K562 (cell line): ENCODE measurements around the gene STEAP1B.
"Not testable (repeated sequence)": the region's sequence is repeated elsewhere in the genome, so short reads cannot be mapped to it uniquely, and the experiment has no call there.

Experiments used
- BRD4 ChIP-seq: fragments of 200-600 bp; sonication (generic); IDR thresholded peaks from 2 replicates; pipeline ENCODE4 v1.6.1; 2017; ENCODE audit warnings: inconsistent platforms
- CTCF ChIP-seq, 3 experiments: IDR thresholded peaks in 2 of 3; conservative IDR thresholded peaks in 1 of 3; 2 replicates each; pipeline ENCODE4 v1.5.1; 2011 to 2012; ENCODE audit warnings: low read length in 3 of 3, mild to moderate bottlenecking in 3 of 3, control low read depth in 2 of 3, improper control_type of control experiment in 1 of 3, inconsistent platforms in 1 of 3, low read depth in 1 of 3, mixed read lengths in 1 of 3, moderate library complexity in 1 of 3; ENCODE audit not compliant: insufficient read depth in 2 of 3
- GATA2 ChIP-seq: sonication (generic); formaldehyde crosslinking; IDR thresholded peaks from 2 replicates; pipeline ENCODE4 v1.4.0; 2020; ENCODE audit warnings: mild to moderate bottlenecking, missing genetic modification reagents
- JUNB ChIP-seq: fragments of 450-650 bp; formaldehyde crosslinking; conservative IDR thresholded peaks from 2 replicates; pipeline ENCODE4 v1.4.0; 2020; ENCODE audit warnings: mild to moderate bottlenecking
- LCOR ChIP-seq: sonication (generic); formaldehyde crosslinking; IDR thresholded peaks from 2 replicates; pipeline ENCODE4 v1.8.0; 2022; ENCODE audit warnings: mild to moderate bottlenecking, missing genetic modification reagents
- MAZ ChIP-seq, 2 experiments: fragments of 450-650 bp in 1 of 2; sonication (generic) in 1 of 2; formaldehyde crosslinking; IDR thresholded peaks in 1 of 2; conservative IDR thresholded peaks in 1 of 2; 2 replicates each; pipeline versions ENCODE4 v1.4.0 to v1.5.0; 2020; ENCODE audit warnings: mild to moderate bottlenecking in 1 of 2, missing genetic modification reagents in 1 of 2
- PBX2 ChIP-seq, 2 experiments: IDR thresholded peaks in 1 of 2; conservative IDR thresholded peaks in 1 of 2; 2 replicates each; pipeline ENCODE4 v1.6.1; 2016; ENCODE audit warnings: low read depth in 2 of 2, mild to moderate bottlenecking in 1 of 2, missing compliant biosample characterization in 1 of 2, missing genetic modification characterization in 1 of 2, moderate library complexity in 1 of 2
- POLR2A ChIP-seq: fragments of 450-650 bp; conservative IDR thresholded peaks from 2 replicates; pipeline ENCODE4 v1.6.1; 2016
- RBFOX2 ChIP-seq: fragments of 200-400 bp; formaldehyde crosslinking; IDR thresholded peaks from 2 replicates; pipeline ENCODE4 v1.6.1; 2017; ENCODE audit warnings: low read depth, mild to moderate bottlenecking, low read length, moderate library complexity
- SPI1 ChIP-seq: IDR thresholded peaks from 2 replicates; pipeline ENCODE4 v1.6.1; 2011; ENCODE audit warnings: low read depth, low read length, control low read depth, borderline replicate concordance
- ZBTB17 ChIP-seq: fragments of 450-650 bp; formaldehyde crosslinking; IDR thresholded peaks from 2 replicates; pipeline ENCODE4 v1.4.0; 2020; ENCODE audit warnings: mild to moderate bottlenecking
- ZNF24 ChIP-seq: fragments of 450-650 bp; IDR thresholded peaks from 2 replicates; pipeline ENCODE4 v1.6.1; 2016
- ZNF75A ChIP-seq: fragments of 450-650 bp; formaldehyde crosslinking; IDR thresholded peaks from 2 replicates; pipeline ENCODE4 v1.4.0; 2020; ENCODE audit warnings: mild to moderate bottlenecking

GRCh38 chr7:22496296-22496888 is 3.6 kb downstream of the STEAP1B start:
- not testable (repeated sequence) for TF ChIP-seq ZNF24; JUNB; CTCF (IDR thresholded peaks at IDR 0.05 in 2 of 3, conservative IDR thresholded peaks at IDR 0.05 in 1 of 3; ENCODE audit: insufficient read depth in 2 of 3, low read depth in 1 of 3, low read length in 3 of 3); PBX2 (CRISPR knock-in tag; IDR thresholded peaks at IDR 0.05; ENCODE audit: low read depth); PBX2 (tag; conservative IDR thresholded peaks at IDR 0.05; ENCODE audit: low read depth); RBFOX2; BRD4; ZBTB17; LCOR; GATA2 (CRISPR knock-in tag); MAZ (CRISPR knock-in tag; conservative IDR thresholded peaks at IDR 0.05 in 1 of 2, IDR thresholded peaks at IDR 0.05 in 1 of 2); ZNF75A; POLR2A; SPI1
